ENCODE data around the gene NCR2. TPM values are rescaled to one million over a fixed set of nuclear protein-coding genes. Genes with fewer than 3 reads are reported as not detected.

NCR2 gene, protein sequence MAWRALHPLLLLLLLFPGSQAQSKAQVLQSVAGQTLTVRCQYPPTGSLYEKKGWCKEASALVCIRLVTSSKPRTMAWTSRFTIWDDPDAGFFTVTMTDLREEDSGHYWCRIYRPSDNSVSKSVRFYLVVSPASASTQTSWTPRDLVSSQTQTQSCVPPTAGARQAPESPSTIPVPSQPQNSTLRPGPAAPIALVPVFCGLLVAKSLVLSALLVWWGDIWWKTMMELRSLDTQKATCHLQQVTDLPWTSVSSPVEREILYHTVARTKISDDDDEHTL
- total RNA-seq (2021; ENCODE audit: unreplicated experiment) (not detected), Bru-seq, nascent RNA (not detected), BruChase-seq, experiment 1, labeled RNA remaining after a 2-hour chase (not detected), BruChase-seq, experiment 2, labeled RNA remaining after a 6-hour chase (not detected)
- not detected for polyA plus RNA-seq (2012; ENCODE audit: insufficient read length)
- long read RNA-seq = 0 reads

GRCh38 chr6:41335296-41335695, at the start of gene NCR2:
TSS of gene NCR2 (plus strand) at chr6:41335608. CDS start at chr6:41335877, 269 bp downstream.
- no peaks in the 10 kb centered on the region for H3K4me1 ChIP-seq (ENCODE audit: control insufficient read depth, insufficient read depth, low read length)
- no peak for DNase-seq (ENCODE audit: low read depth, low spot score)
- no peaks in the 10 kb centered on the region for H3K36me3 ChIP-seq (ENCODE audit: control insufficient read depth, insufficient read depth, low read length)
- TF ChIP-seq TCF7L2 (IDR thresholded peaks at IDR 0.05; ENCODE audit: low read depth, low read length) = no peak
- TF ChIP-seq REST (IDR thresholded peaks at IDR 0.05; ENCODE audit: insufficient read depth in 1 of 2, low read depth in 2 of 2, low read length in 1 of 2) = no peak
- TF ChIP-seq POLR2AphosphoS5 (IDR thresholded peaks at IDR 0.05; ENCODE audit: low read depth, low read length) = no peak
- no peak for TF ChIP-seq CTCF (IDR thresholded peaks at IDR 0.05)
- no peak for TF ChIP-seq SIN3A (IDR thresholded peaks at IDR 0.05; ENCODE audit: borderline replicate concordance, insufficient read depth, low read depth, low read length)
- no TSS peak for BruUV-seq (replicated peaks)
- H3K9me3 ChIP-seq (ENCODE audit: control insufficient read depth, insufficient read depth, low read depth, low read length) = no peaks in the 10 kb centered on the region
- in situ Hi-C loops (cut with HindIII; ENCODE audit: low pct_unique_long_range_greater_than_20kb, low sequenced_read_pairs) (no loop called here), intact Hi-C loops (cut with micrococcal nuclease; ENCODE audit: unreplicated experiment) (no loop called here)
- H3K4me3 ChIP-seq (ENCODE audit: low read depth in 2 of 2, low read length in 2 of 2) = no peak within 1 kb of the TSS
- no peak within 1 kb of the TSS for H3K27ac ChIP-seq (ENCODE audit: low read length)
- ChIA-PET POLR2A (no interaction called here), CTCF (no interaction called here)
- peaks cover 24% of the 10 kb centered on the region for H3K27me3 ChIP-seq (ENCODE audit: control insufficient read depth, insufficient read depth, low read length)
- ATAC-seq = no peak

- no peak for ATAC-seq
These were observed 48.7 kb upstream of the NCR2 start, which contains the start of gene TREM1 for GRCh38 chr6:41286544-41287346. TSS of gene TREM1 (minus strand) at chr6:41286682. CDS start at chr6:41286655, 27 bp downstream.

More at GRCh38 chr6:41286544-41287346, 48.7 kb upstream of the NCR2 start, which contains the start of gene TREM1:
- intact Hi-C loops (cut with micrococcal nuclease; ENCODE audit: unreplicated experiment) = no loop called here
- TF ChIP-seq REST (IDR thresholded peaks at IDR 0.05; ENCODE audit: insufficient read depth in 1 of 2, low read depth in 2 of 2, low read length in 1 of 2) (no peak), CTCF (IDR thresholded peaks at IDR 0.05) (no peak), SIN3A (IDR thresholded peaks at IDR 0.05; ENCODE audit: borderline replicate concordance, insufficient read depth, low read depth, low read length) (no peak), TCF7L2 (IDR thresholded peaks at IDR 0.05; ENCODE audit: low read depth, low read length) (no peak), POLR2AphosphoS5 (IDR thresholded peaks at IDR 0.05; ENCODE audit: low read depth, low read length) (no peak)
- H3K36me3 ChIP-seq (ENCODE audit: control insufficient read depth, insufficient read depth, low read length) = no peaks in the 10 kb centered on the region
- no peaks in the 10 kb centered on the region for H3K4me1 ChIP-seq (ENCODE audit: control insufficient read depth, insufficient read depth, low read length)
- DNase-seq (ENCODE audit: low read depth, low spot score) = no peak
- H3K27me3 ChIP-seq (ENCODE audit: control insufficient read depth, insufficient read depth, low read length) = peaks cover 16% of the 10 kb centered on the region
- H3K27ac ChIP-seq (ENCODE audit: low read length) = no peak within 1 kb of the TSS
- in situ Hi-C loops (cut with HindIII; ENCODE audit: low pct_unique_long_range_greater_than_20kb, low sequenced_read_pairs) = no loop called here
- BruUV-seq (replicated peaks) = no TSS peak
- no peaks in the 10 kb centered on the region for H3K9me3 ChIP-seq (ENCODE audit: control insufficient read depth, insufficient read depth, low read depth, low read length)
- no peak within 1 kb of the TSS for H3K4me3 ChIP-seq (ENCODE audit: low read depth in 2 of 2, low read length in 2 of 2)
- ChIA-PET POLR2A (no interaction called here), CTCF (no interaction called here)

All from Panc1 (cell line).